Mucosa of gallbladder (tissue), 1 donor: ENCODE results near the gene PPM1N. TPM values are rescaled to one million over a fixed set of nuclear protein-coding genes. Genes with fewer than 3 reads are reported as not detected.

Source experiments
- DNase-seq: peaks from one replicate; pipeline ENCODE4 v3.0.0-alpha.2; 2020; ENCODE audit warnings: low spot score
- total RNA-seq: library from RNA; stranded (reverse); gene quantifications from one replicate; pipeline ENCODE4 v1.2.1, GENCODE V29; 2021
- donor health status: DM: no; HTN: no; CAD: no.

The PPM1N gene, protein sequence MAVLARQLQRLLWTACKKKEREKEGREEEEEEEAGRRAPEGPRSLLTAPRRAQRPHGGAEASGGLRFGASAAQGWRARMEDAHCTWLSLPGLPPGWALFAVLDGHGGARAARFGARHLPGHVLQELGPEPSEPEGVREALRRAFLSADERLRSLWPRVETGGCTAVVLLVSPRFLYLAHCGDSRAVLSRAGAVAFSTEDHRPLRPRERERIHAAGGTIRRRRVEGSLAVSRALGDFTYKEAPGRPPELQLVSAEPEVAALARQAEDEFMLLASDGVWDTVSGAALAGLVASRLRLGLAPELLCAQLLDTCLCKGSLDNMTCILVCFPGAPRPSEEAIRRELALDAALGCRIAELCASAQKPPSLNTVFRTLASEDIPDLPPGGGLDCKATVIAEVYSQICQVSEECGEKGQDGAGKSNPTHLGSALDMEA
- 2.2 TPM for total RNA-seq

DNA sequence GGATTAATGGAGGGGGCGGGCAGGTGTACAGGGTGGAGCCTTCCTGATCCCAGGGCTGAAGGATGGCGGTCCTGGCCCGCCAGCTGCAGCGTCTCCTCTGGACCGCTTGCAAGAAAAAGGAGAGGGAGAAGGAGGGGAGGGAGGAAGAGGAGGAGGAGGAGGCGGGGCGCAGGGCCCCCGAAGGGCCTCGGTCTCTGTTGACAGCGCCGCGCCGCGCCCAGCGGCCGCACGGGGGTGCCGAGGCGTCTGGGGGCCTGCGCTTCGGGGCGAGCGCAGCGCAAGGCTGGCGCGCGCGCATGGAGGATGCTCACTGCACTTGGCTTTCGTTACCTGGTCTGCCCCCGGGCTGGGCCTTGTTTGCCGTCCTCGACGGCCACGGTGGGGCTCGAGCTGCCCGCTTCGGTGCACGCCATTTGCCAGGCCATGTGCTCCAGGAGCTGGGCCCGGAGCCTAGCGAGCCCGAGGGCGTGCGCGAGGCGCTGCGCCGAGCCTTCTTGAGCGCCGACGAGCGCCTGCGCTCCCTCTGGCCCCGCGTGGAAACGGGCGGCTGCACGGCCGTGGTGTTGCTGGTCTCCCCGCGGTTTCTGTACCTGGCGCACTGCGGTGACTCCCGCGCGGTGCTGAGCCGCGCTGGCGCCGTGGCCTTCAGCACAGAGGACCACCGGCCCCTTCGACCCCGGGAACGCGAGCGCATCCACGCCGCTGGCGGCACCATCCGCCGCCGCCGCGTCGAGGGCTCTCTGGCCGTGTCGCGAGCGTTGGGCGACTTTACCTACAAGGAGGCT is at the start of gene PPM1N:
PPM1N (plus strand) TSS at position 33 of the 785 bp plus-strand sequence; CDS start at position 63, 30 bp downstream.
- DNase-seq, result no peak

DNA sequence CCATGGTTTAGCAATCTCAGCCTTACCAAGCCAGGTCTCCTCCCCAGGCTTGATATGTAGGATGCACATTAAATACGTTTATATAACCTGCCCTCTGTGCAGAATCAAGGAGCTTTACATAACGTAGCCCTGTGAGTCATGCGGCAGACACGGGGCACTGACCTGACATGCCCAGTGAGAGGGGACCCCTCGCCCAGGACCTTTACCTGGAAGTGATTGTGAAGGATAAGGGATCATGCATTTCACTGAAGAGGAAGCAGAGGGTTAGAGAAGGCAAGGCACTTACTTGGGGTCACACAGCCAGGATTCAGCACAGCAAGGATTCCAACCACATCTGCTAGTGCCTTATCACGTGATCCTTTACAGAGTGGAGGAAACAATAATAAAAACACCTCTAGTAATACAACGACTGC is 49.4 kb upstream of the PPM1N start:
- no peak for DNase-seq

DNA sequence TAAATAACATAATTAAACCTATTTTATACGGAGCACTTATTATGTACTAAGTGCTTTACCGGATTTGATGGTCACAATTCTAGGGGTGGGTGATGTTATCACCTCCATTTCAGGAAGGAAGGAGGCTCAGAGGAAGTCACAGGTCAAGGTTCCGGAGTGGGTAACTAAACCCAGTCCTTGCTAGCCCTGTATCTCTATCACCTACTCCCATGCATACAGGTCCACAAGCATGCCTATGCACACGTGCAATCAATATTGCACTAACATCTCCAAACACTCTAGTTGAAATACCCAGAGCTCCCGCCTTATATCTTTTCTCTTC is 48.3 kb upstream of the PPM1N start:
- DNase-seq, result no peak

DNA sequence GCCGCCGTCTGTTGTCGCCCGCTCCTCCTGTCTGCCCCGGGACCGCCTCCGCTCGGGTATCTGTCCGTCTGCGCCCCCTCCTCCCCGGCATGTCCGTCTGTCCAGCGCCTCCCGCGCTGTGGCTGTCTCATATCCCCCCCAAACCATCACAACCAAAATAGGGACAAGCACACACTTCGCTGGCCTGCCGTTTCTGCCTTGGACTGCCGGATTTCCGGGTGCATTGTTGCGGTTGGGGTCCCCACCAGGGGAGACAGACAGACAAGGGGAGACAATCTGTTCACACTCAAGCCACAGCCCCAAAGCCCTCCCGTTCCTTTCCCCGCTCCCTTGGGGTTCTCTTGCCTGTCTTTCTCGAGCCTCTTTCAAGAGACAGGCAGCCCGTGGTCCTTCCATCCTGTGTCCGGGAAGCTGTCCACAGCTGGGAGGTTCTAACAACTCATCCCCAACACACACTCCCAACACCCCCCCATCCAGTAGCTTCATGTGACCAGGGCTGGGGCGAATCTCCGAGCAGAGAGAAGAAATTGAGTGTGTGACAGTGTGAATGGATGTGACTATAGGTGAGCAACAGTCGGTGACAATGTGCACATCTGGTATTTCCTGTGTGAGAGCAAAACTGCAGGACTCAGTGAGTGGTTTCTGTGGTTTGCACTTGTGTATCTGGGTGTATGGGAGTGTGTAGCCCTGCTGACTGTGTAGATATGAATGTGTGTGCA is 47.0 kb upstream of the PPM1N start:
- DNase-seq, result no peak

DNA sequence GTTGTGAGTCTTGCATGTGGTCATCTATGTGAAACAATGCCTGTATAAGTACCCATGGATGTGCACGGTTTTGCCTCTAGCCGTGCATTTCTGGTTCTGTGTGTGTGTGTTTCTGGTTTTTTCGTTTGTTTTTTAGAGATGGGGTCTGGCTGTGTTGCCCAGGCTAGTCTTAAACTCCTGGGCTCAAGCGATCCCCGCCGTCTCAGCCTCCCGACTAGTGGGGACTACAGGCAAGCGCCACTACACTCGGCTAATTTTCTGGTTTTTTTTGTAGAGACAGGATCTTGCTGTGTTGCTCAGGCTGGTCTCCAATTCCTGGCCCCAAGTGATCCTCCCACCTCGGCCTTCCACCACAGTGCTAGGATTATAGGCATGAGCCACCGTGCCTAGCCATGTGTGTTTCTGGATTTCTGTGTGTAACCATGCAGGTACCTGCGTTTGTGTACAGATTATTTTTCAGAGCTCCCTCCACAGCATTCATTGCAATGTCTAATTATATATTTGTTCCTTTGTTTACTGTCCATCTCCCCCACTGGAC is 46.3 kb upstream of the PPM1N start:
- no peak for DNase-seq

DNA sequence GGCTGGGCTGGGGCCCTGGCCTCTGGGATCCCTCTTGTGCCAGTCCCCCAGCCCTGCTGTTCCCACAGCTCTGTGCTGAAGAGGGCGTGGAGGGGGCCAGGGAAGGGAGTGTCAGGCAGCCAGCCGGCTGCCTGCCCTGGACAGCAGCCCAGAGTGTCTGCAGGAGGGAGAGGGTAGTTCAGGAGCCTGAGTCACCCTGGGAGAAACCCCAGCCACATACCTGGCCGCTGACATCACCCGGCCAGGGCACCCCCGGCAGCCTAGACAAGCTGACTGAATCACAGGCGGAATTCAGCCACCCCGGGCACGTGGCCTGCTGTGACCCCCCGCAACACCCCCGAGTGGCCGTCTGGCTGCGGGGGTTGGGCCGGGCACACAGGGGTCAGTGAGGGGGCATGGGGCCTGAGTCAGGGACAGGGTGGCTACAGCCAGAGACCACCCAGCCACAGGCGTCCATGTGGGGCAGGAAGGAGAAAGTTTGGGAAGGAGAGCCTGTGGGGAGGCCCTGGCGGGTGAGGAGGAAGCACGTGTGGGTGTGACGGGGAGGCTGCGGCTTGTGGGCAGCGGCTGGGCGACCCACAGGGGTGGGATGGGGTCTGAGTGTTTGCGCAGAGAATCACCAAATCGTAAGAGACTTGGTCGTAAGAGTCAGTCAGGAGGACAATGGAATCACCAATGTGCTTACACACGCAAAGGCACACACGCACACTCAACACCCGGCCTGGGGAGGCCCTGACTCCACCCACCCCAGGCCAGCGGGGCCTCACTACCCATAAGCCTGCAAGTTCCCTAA is 42.3 kb upstream of the PPM1N start:
- peak; percentile 94 for DNase-seq

DNA sequence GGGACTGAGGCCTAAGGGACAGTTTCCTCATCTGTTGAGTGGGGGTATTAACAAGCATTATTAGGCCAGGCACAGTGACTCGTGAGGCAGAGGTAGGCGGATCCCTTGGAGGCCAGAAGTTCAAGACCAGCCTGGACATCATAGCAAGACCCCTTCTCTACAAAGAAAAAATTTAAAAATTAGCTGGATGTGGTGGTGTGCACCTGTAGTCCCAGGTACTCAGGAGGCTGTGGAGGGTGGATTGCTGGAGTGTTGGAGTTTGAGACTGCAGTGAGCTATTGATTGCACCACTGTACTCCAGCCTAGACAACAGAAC is 41.8 kb upstream of the PPM1N start:
- no peak for DNase-seq

DNA sequence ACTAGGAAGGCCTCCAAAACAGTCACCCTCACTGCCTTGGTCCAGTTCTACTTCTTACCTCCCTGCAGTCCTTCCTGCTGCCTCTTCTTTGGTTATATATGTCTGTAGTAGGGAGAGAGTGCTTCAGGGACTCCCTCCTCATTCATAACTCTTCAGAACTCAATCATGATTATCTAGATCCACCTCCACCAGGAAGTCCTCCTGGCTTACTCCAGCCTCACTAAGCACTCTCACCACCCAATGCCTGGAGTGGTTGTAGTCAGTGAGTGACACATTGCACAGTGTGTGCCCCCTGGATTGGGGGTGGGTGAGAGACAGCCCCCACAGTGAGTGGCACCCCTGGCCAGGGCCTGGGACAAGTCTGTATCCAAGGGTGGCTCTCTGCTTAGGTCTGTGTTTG is 40.5 kb upstream of the PPM1N start:
- DNase-seq, result no peak

DNA sequence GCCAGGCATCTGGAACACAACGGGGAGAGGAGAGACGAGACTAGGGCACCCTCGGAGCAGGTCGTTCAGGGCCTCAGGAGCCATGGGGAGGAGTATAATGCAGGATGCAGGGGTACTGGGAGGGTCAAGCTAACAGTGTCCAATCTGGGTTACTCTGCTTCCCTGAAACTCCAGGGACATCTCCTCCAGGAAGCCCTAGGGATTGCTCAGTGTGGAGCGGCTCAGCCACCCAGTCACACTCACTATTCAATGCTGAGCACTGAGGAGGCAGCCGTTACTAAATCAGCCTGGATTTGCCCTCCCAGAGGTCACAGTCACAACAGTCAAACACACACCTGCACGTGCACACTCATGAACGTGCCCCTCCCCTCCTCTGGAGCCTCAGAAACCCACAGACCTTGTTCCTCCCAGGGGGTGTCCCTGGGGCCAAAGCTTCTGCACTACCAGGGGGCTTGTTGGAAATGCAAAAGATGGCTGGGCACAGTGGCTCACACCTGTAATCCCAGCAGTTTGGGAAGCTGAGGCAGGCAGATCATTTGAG is 37.4 kb upstream of the PPM1N start:
- DNase-seq, result no peak

DNA sequence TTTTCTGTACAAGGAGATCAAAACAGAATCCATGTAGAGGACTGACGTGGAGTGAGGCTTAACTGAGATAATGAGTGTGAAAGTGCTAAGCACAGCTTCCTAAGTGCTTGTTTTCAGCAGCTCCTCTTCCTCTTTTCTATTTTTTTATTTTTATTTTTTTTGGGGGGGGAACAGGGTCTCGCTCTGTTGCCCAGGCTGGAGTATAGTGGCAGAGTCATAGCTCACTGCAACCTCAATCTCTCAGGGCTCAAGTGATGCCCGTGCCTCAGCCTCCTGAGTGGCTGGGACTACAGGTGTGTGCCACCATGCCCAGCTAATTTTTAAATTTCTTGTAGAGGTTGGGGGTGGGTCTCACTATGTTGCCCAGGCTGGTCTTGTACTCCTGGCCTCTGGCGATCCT is 36.1 kb upstream of the PPM1N start:
- no peak for DNase-seq

DNA sequence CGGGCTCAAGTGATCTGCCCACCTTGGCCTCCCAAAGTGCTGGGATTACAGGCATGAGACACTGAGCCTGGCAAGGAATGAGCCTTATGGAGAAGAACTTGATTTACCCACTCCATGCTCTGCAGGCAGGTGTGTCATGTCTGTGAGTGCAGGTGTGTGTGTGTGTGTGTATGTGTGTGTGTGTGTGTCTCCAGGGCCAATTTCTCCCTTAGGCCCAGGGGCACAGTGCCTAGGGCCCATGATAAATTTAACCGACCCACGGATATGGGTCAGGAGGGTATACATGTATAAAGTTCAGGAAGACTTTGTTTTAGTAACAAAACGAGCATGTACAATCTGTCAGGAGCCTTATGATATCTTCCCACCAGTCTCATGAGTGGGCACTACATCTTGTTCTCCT is 35.0 kb upstream of the PPM1N start:
- no peak for DNase-seq

DNA sequence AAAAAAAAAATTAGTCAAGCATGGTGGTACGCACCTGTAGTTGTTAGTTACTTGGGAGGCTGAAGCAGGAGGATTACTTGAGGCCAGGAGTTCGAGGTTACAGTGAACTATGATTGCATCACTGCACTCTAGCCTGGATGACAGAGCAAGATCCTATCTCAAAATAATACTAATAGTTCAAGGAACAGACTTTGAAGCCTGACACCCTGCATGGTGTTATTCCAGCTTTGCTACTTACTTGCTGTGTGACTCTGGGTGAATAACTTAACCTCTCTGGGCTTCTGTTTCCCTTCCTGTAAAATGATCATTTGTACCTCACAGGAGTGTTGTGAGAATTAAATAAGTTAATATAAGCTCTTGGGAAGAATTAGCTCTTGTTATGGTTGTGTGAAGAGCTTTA is 34.0 kb upstream of the PPM1N start:
- DNase-seq, result no peak

DNA sequence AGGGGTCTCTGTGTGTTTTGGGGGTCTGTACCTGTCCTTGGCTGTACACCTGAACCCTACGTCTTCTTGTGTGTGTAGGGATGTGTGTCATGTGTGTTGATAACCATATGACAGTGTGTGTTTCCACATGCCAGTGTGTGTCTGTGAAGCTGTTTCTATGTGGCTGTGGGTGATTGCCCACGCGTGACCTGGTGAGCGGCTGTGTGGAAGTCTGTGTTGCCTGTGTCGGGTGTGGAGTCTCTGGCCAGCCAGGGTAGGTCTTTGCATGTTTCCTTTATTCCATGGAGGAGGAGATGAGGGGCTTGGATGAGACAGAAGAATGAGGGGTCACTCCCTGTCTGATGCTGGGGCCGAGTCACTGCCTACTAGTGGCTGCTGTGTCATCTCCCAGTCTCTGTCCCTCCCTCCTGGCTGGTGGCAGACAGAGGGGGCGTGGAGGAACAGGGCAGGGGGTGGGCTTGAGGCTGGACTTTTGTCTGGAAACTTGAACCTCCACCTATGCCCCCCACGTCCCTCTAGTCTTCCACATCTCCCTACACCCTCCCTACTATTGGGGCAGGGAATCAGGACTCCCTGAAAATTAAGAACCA is 33.3 kb upstream of the PPM1N start:
- DNase-seq, result no peak

DNA sequence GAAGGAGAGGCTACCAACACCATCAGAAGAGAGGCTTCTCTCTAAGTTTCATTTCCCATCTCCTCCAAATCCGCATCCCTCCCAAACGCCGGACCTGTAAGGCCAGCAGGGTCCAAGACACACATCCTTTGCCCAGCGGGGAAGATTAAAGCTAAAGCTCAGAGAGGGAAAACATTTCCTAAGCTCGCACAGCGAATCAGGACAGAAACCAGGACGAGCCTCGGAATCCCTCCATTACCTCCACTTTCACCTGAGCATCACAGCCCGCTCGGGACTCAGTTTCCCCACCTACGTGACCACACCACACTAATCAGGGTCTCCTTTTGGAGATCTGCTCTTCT is 31.2 kb upstream of the PPM1N start:
- DNase-seq, result no peak

DNA sequence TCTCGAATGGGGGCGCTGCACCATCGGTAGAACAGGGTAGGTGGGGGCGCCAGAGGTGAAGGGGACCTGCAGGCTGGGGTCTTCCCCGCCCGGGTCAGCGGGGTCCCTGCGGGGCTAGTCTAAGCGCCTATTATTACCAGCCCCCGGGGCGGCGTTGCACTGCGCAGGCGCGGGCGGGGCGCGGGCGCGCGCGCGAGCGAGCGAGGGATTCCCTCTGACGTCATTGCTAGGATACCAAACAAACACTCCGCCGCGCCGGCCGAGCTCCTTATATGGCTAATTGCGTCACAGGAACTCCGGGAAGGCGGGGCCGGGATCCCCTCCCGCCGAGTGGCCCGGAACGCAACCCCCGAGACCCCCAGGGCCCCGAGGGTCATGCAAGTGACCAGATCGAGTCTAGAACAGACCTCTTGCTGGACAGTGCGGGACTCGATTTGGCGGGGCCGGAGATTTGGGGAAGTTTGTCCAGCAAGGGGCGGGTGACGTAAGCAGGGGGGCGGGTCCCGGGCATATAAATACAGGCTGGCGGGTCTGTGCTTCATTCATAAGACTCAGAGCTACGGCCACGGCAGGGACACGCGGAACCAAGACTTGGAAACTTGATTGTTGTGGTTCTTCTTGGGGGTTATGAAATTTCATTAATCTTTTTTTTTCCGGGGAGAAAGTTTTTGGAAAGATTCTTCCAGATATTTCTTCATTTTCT is 30.6 kb upstream of the PPM1N start, which contains the start of gene FOSB:
FOSB (plus strand) TSS at position 541 of the 703 bp plus-strand sequence. CDS start 591 bp downstream, outside the sequence.
- DNase-seq, result peak; percentile 96

DNA sequence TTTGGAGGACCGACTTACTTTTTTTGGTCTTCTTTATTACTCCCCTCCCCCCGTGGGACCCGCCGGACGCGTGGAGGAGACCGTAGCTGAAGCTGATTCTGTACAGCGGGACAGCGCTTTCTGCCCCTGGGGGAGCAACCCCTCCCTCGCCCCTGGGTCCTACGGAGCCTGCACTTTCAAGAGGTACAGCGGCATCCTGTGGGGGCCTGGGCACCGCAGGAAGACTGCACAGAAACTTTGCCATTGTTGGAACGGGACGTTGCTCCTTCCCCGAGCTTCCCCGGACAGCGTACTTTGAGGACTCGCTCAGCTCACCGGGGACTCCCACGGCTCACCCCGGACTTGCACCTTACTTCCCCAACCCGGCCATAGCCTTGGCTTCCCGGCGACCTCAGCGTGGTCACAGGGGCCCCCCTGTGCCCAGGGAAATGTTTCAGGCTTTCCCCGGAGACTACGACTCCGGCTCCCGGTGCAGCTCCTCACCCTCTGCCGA is 30.0 kb upstream of the PPM1N start:
- no peak for DNase-seq

DNA sequence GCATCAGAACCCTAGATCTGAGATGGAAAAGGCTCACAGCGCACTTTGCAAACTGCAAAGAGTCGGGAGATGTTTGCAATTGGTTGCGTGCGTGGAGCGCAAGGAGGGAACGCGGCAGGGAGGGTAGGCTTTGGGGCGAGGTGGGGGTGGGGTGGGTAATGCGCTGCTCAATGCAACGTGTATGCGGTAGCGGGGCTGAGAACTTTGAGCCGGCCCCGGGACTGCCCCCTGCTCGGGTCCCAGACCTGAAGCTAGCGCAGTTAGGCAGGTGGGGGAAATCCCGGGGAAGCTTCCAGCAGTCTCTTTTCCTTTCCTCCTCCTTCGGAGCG is 29.5 kb upstream of the PPM1N start:
- DNase-seq, result no peak

DNA sequence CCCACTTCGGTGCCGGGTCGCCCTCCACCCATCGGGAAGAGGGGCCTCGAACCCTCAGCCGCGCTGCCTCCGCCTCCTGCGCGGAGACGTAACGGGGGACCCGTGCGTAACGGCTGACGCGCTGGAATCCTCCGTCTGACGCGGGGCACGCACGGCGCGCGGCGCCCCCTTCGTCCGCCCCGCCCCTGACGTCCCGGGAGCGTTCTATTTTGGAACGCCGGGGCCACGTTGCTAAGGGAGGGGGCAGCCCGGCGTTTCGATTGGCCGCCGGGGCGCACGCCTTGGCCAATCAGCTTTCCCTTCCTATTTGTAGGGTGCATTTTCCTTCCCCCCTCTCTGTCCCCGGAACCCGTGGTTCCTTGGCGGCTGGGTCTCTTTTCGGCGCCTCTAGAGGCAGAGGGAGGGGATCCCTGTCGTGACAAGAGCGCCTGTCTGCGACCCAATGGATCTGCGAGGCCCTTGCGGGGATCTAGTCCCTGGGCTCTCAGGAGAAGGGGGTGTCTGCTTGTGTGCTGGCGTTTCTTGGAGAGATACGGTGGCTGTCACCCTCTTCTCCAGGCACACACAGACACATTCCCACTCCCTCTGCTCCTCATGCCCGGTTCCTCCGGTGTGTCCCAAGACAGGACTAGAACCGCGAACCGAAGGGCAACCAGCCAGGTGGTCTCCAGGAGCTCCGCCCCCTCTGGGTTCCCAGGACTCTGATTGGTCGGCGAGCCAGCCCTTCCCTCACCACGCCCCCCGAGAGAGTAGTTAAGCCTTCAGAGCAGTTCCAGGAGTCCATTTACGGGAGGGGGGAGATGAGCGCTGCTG is 28.9 kb upstream of the PPM1N start:
- peak; percentile 93 for DNase-seq
